ENCODE data around the gene MAD1L1. TPM values are rescaled to one million over a fixed set of nuclear protein-coding genes. Genes with fewer than 3 reads are reported as not detected.

The MAD1L1 gene
- total RNA-seq, 2 experiments from 2014 or later, result 40.0 to 44.7 TPM

DNA sequence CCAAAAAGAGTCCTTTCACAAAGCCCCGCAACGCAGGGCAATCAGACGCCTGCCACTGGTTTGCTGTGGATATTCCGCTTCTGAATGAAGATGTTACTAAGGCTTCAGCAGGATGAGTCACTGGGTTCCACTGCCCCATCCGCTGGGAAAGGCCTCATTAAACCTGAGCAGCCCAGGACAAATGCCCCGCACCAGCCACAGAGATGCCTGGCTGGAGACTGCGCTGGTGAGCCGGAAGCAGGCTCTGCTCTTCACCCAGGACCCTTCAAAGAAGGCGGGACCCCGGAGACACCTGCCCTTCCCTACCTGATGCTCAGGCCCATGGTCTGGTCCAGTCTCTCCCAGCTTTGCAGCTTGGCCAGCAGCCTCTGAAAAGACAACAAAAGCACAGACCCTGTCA is 19.8 kb downstream of the MAD1L1 start:
- intact Hi-C loops (cut with micrococcal nuclease), result no loop called here
- TF ChIP-seq CTCF (IDR thresholded peaks at IDR 0.05), result no peak
- no peak for DNase-seq
- CTCF ChIA-PET, result no interaction called here
- Mint-ChIP-seq H3K4me3 (no peak overlapping the region), H3K27me3 (no peaks in the 10 kb centered on the region), H3K9me3 (no peaks in the 10 kb centered on the region), H3K27ac (no peak overlapping the region), H3K4me1 (ENCODE audit: low read depth) (peaks cover 5% of the 10 kb centered on the region), H3K36me3 (ENCODE audit: low read depth) (peaks cover 26% of the 10 kb centered on the region)
- POLR2A ChIA-PET, result no interaction called here
- no peak for ATAC-seq

DNA sequence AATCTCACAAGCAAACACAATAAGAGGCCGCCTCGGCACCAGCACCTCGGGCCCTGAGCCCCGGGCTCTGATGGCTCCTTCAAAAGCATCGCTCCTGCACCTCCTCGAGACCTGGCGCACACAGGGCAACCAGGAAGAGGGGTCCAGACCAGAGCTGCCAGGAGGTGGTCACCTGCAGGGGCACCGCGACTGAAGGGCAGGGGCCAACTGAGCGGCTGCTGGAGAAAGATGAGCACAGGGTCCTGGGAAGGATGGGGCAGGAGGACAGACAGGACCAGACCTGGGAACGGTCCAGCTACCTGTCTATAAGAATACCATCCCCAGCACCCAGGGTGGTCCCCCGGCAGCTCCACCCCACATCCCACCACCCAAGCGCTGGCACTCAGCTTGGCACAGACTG is 20.8 kb downstream of the MAD1L1 start:
- Mint-ChIP-seq H3K4me1 (ENCODE audit: low read depth) (peaks cover 5% of the 10 kb centered on the region), H3K36me3 (ENCODE audit: low read depth) (peaks cover 26% of the 10 kb centered on the region), H3K4me3 (no peak overlapping the region), H3K9me3 (no peaks in the 10 kb centered on the region), H3K27me3 (no peaks in the 10 kb centered on the region), H3K27ac (no peak overlapping the region)
- TF ChIP-seq CTCF (IDR thresholded peaks at IDR 0.05), result no peak
- DNase-seq, result no peak
- CTCF ChIA-PET, result no interaction called here
- intact Hi-C loops (cut with micrococcal nuclease), result no loop called here
- POLR2A ChIA-PET, result no interaction called here
- ATAC-seq, result no peak

DNA sequence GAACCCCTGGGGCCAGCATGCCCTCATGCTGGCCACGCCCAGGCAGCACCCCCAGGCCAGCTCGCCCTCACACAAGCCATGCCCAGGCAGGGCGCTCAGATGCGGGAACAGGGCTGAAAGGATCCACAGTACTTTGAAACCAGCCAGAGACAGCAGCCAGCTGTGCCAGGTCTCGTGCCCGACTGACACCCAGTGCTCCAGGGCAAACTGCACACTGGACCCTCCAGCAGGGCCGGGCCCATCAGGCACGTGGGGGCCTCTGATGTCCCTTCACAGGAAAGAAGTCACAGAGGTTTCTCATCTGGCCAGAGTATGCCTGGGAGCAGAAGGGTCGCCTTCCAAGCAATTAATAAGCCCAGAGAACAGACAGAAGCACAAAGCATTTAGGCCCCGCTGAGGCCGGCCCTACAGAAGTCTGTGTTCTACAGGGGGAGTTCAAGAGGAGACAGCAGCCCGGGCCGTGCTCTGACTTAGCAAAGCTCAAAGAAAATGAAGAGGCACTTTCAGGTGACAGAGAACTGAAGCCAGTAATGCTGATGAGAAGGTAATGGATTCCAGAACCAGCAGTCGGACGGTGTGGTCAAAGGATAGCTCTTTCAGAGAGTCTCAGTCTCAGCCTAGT is 21.4 kb downstream of the MAD1L1 start:
- H3K4me1 Mint-ChIP-seq (ENCODE audit: low read depth), result peaks cover 5% of the 10 kb centered on the region
- no peak overlapping the region for H3K27ac Mint-ChIP-seq
- H3K4me3 Mint-ChIP-seq, result no peak overlapping the region
- no peaks in the 10 kb centered on the region for H3K27me3 Mint-ChIP-seq
- peaks cover 25% of the 10 kb centered on the region for H3K36me3 Mint-ChIP-seq (ENCODE audit: low read depth)
- intact Hi-C loops (cut with micrococcal nuclease), result no loop called here
- DNase-seq (no peak), ATAC-seq (no peak)
- no peak for TF ChIP-seq CTCF (IDR thresholded peaks at IDR 0.05)
- ChIA-PET CTCF (no interaction called here), POLR2A (no interaction called here)
- no peaks in the 10 kb centered on the region for H3K9me3 Mint-ChIP-seq

DNA sequence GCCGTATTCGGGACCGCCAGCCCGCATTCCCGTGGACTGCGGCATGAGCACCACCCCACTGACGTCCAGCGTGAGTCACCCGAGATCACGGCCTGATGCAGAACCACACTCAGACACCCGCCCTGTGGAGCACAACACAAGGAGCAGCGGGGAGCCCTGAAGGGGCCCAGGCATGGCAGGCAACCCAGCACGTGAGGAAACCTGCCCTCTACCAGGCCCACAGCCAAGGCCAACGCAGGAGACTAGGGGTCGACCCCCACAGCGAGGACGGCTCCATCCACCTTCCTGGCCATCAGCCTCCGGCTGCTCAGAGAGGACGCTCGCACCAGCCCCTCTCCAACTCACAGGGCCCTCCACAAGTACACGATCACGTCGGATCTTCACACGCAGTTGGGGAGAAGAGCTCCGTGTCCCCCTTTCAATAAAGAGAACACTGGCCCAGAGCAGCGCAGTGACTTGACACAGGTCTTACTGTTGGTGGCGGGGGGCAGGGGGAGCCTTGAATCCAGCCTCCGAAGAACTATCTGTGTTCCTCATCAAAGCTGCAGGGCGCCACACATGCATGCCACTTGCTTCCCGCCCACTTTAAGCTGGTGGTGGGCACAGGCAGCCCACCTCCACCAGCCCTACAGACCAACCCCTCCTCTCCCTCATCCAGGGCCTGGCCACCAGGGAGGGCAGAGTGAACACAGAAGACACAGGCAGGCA is 22.0 kb downstream of the MAD1L1 start:
- H3K27ac Mint-ChIP-seq, result no peak overlapping the region
- no peaks in the 10 kb centered on the region for H3K9me3 Mint-ChIP-seq
- H3K36me3 Mint-ChIP-seq (ENCODE audit: low read depth), result peaks cover 20% of the 10 kb centered on the region
- H3K27me3 Mint-ChIP-seq, result no peaks in the 10 kb centered on the region
- ATAC-seq (no peak), DNase-seq (no peak)
- H3K4me3 Mint-ChIP-seq, result no peak overlapping the region
- intact Hi-C loops (cut with micrococcal nuclease), result no loop called here
- H3K4me1 Mint-ChIP-seq (ENCODE audit: low read depth), result peaks cover 5% of the 10 kb centered on the region
- ChIA-PET POLR2A (no interaction called here), CTCF (interaction anchor here (1.4 kb wide), 2 partner anchors 15 to 28 kb away, joined by 4 to 6 read pairs; no protein-coding TSS in a partner anchor)
- no peak for TF ChIP-seq CTCF (IDR thresholded peaks at IDR 0.05)

DNA sequence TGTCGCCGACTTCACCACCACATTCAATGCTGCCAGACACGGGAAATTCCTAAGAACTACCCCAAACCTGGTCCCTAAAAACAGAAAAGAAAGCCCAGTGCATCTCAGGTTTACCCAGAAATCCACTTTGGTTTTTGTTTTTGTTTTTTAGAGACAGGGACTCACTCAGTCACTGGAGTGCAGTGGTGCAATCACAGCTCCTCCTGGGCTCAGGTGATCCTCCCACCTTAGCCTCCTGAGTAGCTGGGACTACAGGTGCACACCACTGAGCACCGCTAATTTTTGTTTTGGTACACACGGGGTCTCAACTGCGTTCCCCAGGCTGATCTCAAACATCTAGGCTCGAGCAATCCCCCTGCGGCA is 22.8 kb downstream of the MAD1L1 start:
- Mint-ChIP-seq H3K4me3 (no peak overlapping the region), H3K27ac (no peak overlapping the region), H3K36me3 (ENCODE audit: low read depth) (peaks cover 16% of the 10 kb centered on the region), H3K4me1 (ENCODE audit: low read depth) (peaks cover 5% of the 10 kb centered on the region), H3K9me3 (no peaks in the 10 kb centered on the region), H3K27me3 (no peaks in the 10 kb centered on the region)
- no peak for ATAC-seq
- DNase-seq, result no peak
- ChIA-PET CTCF (interaction anchor here (1.0 to 1.4 kb wide), 4 partner anchors 15 to 631 kb away, joined by 3 to 6 read pairs (median 4); no protein-coding TSS in a partner anchor), POLR2A (no interaction called here)
- intact Hi-C loops (cut with micrococcal nuclease), result no loop called here
- no peak for TF ChIP-seq CTCF (IDR thresholded peaks at IDR 0.05)

All from activated CD8-positive, alpha-beta T cell treated with anti-CD3 and anti-CD28 coated beads for 36 hours (primary cell).